NK-92 (cell line): Measurements from ENCODE around the gene CREBRF.
A peak's percentile ranks its signal among the peaks of the same experiment; 100 is the strongest.
"Not testable (repeated sequence)": the region's sequence is repeated elsewhere in the genome, so short reads cannot be mapped to it uniquely, and the experiment has no call there.

Experiments
- DNase-seq: peaks from one replicate; lab custom pipeline; 2025; ENCODE audit not compliant: unreplicated experiment; lab: John Stamatoyannopoulos, UW

CREBRF gene

DNA sequence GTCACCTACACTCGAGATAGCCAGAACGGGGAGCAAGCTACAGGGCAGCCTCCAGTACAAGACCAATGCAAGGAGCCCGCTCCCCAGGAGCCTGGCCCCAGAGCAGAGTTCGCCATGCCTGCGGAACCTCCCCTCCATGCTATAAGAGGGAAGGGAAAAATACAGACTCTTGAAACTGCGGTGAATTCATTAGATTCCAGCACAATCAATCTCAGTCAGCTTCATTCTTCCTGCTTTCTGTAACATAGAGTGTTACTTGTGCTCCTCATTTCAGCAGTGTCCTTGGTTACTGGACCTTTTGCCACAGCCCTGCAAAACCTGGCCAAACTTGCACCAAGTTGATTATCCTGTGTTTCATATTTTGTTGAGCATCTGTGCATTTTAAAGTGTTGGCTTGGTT is 22.2 kb upstream of the CREBRF start:
- no peak for DNase-seq

DNA sequence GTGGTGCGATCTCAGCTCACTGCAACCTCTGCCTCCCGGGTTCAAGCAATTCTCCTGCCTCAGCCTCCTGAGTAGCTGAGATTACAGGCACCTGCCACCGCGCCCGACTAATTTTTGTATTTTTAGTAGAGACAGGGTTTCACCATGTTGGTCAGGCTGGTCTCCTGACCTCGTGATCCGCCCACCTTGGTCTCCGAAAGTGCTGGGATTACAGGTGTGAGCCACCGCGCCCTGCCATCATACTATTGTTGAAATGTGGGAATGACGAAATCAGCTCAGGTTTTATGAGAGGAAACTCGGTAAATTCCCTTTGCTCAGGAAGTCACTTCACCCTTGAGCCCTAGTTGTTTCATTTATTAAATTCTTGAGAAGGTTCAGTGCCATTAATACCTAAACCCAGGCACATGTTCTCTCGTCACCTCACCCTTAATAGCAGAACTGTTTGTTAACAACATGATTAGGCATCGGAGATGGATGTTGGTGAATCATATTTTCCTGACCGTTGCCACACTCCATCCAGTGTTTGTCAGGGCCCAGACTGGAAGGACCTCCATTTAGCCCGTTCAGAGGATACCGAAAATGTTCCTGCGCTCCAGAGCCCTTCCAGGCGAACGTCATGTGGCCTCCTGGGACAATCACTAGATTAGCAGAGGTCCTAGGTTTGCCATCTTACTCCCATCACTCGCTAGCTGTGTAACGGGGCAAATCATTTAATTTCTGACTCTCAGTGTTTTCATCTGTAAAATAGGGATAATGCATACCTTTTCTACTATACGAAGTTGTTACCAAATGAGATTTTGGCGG is 20.0 kb upstream of the CREBRF start:
- no peak for DNase-seq

DNA sequence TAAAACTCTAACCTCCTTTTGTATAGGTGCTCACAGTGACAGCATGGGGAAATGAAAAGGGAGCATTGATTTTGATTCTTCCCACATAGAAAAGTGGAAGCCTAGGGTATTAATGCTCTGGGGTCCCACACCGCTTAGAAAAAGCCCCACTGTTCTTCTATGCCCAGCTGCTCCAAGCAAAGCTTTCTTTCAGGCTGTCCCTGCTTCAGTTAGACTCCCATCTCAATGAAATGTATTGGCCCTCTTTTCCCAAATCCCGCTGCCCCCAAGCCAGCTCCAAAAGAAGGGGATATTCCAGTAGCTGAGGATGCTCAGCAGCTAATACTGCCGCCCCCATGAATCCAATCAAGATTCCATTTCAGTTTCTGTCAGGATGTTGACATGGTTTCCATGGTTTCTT is 17.0 kb upstream of the CREBRF start:
- no peak for DNase-seq

DNA sequence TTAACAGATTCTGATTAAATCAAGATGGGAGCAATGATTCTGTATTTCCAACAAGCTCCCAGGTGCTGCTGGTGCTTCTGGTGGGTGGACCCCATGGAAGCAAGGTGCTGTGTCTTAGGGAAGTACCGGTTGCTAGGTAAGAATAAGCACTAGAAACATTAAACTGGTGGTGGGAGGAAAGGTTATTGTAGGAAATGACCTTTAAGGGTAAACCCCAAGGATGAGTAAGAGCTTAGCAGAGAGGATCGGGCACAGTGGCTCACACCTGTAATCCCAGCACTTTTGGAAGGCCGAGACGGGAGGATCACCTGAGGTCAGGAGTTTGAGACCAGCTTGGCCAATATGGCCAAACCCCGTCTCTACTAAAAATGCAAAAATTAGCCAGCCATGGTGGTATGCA is 16.2 kb upstream of the CREBRF start:
- no peak for DNase-seq

DNA sequence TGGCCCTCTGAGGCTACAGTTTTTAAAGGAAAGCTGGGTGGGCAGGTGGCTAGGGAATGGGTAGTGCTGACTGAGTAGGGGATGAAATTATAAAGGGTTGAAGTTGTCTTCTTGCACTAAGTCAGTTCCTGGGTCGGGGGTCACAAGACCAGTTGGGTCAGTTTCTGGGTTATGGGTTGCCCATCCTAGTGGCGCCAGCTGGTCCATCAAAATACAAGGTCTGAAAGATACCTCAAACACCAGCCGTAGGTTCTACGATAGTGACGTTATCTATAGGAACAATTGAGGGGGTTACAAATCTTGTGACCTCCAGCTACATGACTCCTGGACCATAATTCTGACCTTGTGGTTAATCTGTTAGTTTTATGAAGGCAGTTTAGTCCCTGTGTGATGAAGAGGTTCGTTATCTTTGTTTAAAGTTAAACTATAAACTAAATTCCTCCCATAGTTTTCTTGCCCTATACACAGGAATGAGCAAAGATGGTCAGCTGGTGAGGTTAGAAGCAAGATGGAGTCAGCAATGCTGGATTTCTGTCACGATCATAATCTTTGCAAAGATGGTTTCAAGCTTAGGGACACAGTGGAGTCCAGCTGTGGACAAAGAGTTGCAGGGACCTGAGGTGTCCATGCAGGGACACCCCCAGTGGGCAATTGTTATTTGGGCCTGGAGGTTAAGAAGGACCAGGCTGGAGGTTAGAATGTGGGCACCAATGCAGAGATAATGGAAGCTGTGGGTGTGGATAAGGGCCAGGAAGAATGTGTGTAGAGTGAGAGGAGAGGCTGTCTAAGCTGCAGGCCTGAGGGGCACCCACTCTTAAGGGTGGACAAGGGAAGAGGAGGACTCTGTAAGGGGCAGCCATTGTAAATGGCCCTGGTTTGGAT is 14.0 kb upstream of the CREBRF start:
- DNase-seq: no peak

DNA sequence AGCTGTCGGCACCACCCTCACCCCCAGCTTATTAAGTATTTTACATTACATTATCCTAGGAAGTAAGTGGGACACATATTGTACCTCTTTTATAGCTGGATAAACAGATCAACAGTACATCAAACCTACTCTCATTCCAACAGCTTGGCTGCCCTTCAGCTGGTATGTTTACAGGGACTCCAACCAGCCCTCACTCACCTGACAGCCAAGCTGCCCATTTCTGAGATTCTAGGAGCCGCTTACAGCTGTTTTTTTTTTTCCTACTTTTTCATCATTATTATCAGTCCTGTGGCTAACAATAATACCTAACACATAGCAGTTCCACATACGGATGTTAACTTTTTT is 13.4 kb upstream of the CREBRF start:
- DNase-seq: no peak

DNA sequence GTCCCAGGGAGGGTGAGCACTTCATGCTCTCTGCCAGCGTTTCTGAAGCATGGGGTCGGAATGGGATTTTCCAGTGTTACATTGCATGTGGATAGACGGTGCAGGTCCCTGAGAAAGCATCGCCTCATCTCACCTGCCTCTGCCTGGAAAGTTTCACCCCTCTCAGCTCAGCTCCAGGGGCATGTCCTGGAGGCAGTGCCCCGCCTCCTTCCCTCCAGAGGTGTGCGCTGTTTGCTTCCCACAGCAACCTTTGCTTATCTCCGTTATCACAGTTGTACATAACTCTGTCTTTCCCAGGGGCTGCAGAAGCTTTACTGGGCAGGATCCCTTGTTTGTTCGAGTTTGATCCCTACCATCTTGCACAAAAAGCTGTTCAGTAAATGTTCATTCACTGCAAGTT is 10.7 kb upstream of the CREBRF start:
- DNase-seq: no peak

DNA sequence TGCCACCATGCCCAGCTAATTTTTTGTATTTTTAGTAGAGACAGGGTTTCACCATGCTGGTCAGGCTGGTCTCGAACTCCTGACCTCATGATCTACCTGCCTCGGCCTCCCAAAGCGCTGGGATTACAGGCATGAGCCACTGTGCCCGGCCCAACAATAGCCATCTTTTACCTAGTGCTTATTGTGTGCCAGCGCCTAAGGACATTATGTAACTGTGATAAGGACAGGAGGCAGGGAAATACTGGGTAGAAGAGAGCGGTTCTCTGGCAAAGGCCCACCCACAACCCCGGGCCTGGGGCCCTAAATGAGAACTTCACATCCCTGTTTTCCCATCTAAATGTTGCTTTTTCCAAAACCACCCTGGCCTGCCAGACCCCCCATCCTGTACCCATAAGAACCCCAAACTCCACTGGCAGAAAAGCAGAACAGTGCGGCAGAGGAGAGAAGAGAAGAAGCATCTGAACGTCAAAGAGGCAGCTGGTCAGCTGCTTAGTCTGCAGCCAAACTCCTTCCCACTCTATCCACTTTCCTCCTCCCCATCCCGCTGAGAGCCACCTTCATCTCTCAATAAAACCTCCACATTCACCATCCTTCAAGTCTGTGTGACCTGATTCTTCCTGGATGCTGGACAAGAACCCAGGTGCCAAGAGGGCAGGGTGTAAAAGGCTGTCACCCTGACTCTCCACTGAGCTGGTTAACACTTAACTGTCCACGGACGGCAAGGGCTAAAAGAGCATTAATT is 8.9 kb upstream of the CREBRF start:
- not testable (repeated sequence) for DNase-seq

DNA sequence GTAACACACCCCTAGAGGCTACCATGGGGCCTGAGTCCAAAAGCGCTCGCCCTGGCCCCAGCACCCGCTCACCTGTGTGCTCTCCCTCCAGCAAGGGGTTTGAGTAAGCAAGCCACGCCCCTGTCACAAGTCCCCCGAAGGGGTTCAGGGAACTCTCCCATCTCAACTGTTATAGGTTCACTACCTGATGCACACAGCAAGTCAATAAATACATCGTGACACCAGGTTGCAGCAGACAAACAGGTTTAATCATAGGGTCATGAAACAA is 8.4 kb upstream of the CREBRF start:
- no peak for DNase-seq

DNA sequence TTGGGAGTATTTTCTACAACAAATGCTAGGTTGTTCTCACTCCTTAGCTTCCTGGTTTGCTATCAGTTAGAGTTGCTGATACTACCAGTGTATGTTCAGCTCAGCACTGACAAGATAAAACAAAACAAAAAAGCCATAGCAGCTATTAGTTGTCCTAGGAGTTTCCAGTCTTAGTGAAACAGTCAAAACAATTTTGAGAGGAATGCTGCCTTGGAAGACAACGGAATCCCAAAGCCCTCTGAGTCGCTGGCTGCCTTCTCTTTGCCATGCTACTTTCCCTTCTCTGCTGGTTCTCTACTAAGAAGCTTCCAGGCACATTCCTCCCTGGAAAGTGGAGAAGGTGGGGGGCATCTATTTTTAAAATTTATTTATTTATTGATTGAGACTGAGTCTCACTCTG is 5.4 kb upstream of the CREBRF start:
- DNase-seq: no peak

DNA sequence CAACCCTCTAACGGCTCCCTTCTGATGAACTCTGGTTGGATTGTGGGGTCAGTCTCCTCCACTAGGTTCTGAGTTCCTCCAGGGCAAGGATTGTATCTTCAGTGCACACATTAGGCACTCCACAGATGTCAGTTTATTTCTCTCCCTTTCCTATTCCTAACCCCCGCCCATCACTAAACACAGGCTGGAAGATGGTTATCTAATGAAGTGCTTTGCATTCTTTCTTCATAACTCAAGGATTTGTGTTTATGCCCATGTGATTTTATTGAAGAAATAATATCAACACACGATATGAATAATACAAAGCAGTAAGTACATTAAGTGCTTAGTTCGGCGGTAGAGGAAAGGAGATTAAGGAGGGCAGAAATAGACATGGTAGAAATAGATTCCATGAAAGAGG is 4.4 kb upstream of the CREBRF start:
- DNase-seq: no peak

DNA sequence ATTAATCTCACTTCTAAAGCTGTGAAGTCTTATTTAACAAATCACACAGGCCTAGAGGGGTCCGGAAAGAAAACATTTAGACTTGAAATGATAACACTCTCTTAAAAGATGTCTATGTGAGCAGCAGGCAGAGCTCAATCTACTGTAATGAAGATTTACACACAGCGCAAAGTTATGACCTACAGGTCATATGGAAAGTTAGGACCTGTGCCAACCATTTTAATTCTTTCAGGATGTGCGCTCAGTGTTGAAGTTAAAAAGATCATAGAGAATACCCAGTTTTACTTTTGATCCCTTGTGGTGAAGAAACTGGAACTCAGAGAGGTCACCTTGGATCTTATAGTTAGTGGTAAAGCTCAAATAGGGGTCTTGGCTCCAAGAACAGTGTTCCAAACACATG is 3.1 kb upstream of the CREBRF start:
- DNase-seq: no peak

DNA sequence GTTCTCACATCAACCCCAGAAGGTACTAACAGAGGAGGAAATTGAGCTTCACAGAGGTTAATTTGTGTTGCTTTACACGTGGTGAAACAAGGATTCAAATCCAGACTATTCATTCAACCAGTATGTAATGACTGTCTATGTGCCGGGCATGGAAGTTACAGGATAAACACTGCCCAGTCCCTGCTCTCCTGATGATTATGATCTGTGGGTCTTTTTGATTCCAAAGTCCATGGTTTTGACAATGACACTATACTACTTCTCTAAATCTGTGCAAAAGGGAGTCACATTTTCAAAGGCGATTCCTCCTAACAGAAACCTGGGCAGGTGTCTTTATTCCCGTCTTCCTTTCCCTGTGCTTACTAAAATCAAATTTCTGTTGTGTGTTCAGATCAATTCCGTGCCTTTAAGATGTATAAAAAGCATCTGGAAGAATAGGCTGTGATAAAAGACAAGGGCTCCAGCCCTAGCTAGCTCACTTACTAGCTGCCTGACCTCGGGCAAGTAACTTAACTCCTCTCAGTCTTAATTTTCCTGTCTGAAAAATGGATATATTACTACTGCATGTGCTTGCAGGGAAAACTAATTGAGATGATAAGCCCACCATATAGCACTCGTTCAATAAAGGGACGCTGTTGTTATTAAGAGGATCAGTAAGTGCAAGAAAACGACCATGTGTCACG is 970 bp upstream of the CREBRF start:
- DNase-seq: no peak

DNA sequence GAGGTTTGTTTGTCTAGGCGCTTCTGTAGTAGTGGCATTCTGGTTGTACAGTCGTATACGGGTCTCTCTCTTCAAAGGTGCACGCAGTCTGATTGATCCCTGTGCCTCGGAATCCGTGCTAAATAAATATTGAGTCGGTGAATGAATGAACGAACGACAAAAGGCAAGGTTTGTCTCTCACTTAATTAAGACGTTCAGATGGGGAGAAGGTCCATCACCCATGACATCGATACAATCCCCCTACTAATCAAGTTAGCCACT is 500 bp upstream of the CREBRF start:
- no peak for DNase-seq

DNA sequence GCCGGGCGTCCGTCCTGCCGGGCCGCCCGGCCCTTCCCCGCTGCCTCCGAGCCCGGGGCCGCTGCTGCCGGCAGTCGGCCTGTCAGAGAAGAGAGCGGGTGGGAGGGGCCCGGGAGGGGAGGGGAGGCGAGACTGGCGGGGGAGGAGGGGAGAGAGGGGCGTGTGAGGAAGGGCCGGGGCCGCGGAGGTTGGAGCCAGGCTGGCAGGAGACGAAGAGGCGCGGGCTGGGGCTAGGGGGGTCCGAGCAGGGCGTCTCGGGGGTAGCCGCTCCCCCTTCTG is 570 bp downstream of the CREBRF start:
- no peak for DNase-seq

DNA sequence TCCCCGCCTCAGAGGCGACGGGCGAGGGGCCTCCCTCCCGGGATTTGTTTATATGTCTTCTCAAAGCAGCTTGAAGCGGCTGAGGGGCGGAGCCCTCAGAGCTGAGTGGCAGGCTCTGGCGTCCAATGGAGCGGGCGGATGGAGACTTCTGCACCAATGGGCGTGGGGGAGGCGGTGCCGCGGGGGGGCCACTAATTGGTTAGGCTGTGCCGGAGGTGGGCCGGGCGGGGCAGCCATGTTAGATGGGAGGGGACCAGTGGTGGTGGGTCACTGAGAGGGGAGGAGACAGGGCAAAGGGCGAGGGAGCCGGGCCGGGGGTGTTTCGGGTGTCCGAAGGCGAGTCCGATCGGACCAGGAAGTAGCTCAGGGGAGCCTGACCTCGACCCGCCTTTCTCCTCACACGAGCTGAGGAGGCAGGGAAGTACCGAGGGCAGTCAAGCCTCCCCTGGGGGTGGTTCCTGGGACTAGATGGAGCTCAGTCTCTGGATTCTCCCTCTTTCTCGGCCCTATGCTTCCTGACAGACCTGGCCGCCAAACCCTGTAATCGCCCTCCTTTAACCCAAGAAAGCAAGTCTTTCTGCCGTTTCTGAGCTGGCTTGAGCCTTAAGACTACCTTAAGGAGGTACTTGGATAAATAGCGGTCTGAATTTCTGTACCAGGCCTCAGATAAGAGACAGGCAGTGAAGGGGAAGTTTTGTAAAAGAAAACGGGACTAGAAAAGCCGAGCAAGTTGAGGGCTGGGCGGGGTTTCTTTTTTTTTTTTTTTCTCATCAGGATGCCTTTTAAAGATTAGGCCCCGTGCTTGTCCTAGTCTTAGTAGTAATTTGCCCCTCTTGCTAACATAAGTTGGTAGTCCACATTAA is 1.1 kb downstream of the CREBRF start:
- DNase-seq: peak; percentile 92

DNA sequence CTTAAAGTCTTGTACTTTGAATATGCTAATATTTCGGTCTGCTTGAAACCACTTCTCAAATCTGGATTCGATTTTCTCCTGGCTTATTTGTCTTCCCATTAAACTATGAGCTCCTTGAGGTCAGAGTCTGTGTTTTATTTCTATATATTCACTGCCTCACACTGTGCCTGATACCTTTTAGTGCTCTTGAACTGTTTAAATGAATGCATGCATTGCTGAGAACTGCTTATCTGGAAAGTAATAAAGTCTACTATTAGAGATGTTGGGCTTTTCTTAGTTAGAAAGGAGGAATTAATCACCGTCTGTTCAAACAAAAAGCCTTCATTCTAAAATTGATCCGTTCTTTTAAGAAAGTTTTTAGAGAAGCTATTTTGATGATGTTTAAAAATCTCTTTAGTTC is 6.0 kb downstream of the CREBRF start:
- no peak for DNase-seq

DNA sequence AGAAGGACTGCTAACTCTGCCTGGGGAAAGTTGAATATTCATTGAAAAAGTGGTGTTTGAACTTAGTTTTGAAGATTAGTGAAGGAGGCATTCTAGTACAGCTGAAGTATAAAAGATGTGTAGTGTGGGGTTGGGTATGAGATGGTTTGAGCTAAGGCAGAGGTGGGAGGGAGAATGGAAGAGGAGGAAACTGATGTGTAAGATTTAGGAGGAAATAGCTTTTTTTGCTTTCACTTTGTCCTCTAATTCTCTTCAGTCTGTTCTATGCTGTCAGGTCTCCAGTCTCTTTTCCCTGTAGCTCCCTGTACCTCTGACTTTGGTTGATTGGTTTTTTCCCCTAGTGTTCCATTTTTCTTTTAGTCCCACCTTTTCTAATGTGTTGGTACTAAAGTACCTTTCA is 9.0 kb downstream of the CREBRF start:
- no peak for DNase-seq

DNA sequence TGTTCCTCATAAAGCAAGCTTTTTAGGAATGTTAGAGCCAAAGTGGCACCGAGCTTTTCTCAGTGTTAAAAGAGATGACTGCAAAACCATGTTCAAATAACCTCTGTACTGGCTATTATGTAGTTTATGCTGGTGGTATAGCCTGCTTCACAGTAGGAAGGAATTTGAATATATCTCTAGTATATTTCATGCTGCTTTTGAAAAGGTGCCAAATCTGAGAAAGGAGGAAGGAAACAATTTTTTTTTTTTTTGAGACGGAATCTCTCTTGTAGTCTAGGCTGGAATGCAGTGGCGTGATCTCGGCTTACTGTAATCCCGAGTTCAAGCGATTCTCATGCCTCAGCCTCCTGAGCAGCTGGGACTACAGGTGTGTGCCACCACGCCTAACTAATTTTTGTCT is 13.5 kb downstream of the CREBRF start:
- no peak for DNase-seq

DNA sequence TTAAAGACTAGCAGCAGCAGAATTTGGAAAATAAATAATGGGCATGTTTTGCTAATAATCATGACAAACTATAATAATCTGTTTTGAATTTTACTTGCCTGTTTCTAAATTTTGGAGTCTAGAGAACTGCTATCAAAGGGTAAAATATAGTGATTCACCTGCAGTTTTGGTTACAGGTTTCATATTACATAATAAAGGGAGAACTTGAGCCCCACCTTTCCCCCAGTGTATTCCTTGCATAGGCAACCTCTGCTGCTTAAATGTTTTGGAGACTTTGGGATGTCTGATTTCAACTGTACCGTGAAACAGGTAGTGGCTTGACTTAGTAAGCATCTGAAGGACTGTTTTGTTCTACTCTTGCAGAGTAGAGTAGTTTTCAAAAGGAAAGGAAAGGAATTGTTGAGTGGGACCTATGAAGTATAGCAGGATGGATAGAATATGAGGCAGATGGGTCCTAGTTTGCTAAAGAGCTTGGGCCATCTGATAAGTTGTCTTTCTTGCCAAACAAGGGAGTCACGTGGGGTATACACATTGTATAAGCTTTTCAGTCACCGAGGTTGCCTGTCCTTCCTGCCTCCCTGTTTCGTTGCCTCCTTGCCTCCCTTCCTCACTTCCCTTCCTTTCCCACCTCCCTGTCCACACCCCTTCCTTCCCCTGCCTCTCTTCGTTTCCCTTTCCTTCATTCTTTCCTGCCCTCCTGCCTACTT is 19.1 kb downstream of the CREBRF start:
- no peak for DNase-seq

DNA sequence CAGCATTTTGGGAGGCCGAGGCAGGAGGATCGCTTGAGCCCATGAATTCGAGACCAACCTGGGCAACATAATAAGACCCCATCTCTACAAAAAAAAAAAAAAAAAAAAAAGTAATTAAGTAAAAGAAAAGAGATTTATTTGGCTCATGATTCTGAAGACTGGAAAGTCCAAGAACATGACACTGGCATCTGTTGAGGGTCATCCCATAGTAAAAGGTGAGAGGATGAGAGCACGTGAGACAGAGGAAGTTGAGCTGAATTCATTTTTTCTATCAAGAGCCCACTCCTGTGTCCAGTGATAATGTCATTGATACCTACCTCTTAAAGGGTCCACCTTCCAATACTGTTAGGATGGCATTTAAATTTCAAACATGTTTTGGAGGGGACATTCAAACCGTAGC is 19.8 kb downstream of the CREBRF start:
- no peak for DNase-seq
